ENCODE measurements around the gene APOBEC4. TPM values are rescaled to one million over a fixed set of nuclear protein-coding genes. Genes with fewer than 3 reads are reported as not detected.

APOBEC4 gene
- total RNA-seq, 1 experiment from 2014 or later = not detected

DNA sequence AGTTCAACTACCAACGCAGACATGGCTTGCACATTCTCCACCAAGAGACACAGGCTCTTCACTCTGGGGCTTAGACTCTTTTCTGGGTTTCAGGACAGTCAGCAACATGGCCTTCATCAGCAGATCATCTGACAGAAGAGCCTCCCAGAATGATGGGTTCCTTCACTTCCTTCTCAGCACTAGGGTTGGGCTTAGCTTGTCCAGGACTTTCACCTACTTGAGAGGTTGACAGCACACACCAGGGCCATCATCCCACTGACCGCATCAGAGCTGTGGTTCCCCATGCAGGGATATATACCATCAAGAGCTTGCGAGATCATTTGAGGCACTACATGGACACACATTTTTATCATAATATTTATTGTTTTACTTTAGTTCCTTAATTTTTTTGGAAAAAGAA, 52.5 kb downstream of the APOBEC4 start:
- Histone ChIP-seq H3K9me3 (ENCODE audit: control insufficient read depth, insufficient read depth, low read depth, low read length) (no peaks in the 10 kb centered on the region), H3K27me3 (ENCODE audit: control insufficient read depth, insufficient read depth, low read length) (peaks cover 5% of the 10 kb centered on the region; the same call in 1 of the 2 replicates), H3K27ac (ENCODE audit: low read length) (no peak overlapping the region), H3K4me3 (ENCODE audit: low read depth in 2 of 2, low read length in 2 of 2) (no peak overlapping the region), H3K4me1 (ENCODE audit: control insufficient read depth, insufficient read depth, low read length) (no peaks in the 10 kb centered on the region), H3K36me3 (ENCODE audit: control insufficient read depth, insufficient read depth, low read length) (no peaks in the 10 kb centered on the region)
- no TSS peak for BruUV-seq (replicated peaks)
- TF ChIP-seq, protein P1, sequence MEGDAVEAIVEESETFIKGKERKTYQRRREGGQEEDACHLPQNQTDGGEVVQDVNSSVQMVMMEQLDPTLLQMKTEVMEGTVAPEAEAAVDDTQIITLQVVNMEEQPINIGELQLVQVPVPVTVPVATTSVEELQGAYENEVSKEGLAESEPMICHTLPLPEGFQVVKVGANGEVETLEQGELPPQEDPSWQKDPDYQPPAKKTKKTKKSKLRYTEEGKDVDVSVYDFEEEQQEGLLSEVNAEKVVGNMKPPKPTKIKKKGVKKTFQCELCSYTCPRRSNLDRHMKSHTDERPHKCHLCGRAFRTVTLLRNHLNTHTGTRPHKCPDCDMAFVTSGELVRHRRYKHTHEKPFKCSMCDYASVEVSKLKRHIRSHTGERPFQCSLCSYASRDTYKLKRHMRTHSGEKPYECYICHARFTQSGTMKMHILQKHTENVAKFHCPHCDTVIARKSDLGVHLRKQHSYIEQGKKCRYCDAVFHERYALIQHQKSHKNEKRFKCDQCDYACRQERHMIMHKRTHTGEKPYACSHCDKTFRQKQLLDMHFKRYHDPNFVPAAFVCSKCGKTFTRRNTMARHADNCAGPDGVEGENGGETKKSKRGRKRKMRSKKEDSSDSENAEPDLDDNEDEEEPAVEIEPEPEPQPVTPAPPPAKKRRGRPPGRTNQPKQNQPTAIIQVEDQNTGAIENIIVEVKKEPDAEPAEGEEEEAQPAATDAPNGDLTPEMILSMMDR (IDR thresholded peaks at IDR 0.05) = no peak
- in situ Hi-C loops (cut with HindIII; ENCODE audit: low pct_unique_long_range_greater_than_20kb, low sequenced_read_pairs) (no loop called here), intact Hi-C loops (cut with micrococcal nuclease; ENCODE audit: unreplicated experiment) (no loop called here)
- ATAC-seq (no peak), DNase-seq (ENCODE audit: low read depth, low spot score) (no peak)
- CTCF ChIA-PET = no interaction called here
- POLR2A ChIA-PET = no interaction called here

DNA sequence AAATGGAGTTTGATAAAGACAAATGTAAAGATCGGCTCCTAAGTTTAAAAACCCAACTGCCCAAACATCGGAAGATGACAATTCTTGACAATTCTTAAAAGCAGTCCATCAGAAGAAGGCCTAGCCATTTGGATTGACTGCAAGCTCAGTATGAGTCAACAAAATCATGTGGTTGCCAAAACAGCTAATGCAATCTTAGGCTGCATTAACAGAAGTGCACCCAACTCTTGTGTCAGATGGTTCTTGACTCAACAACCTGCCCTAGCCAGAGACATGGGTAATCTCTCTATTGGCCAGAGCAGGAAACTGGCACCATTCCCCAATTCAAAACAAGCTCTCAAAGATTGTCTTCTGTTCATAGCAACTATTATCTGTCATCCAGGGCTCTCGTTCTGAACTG, 53.0 kb downstream of the APOBEC4 start:
- POLR2A ChIA-PET = no interaction called here

More for the DNA sequence above, 53.0 kb downstream of the APOBEC4 start:
- Histone ChIP-seq H3K9me3 (ENCODE audit: control insufficient read depth, insufficient read depth, low read depth, low read length) (no peaks in the 10 kb centered on the region), H3K27me3 (ENCODE audit: control insufficient read depth, insufficient read depth, low read length) (peaks cover 6% of the 10 kb centered on the region; the same call in 1 of the 2 replicates), H3K36me3 (ENCODE audit: control insufficient read depth, insufficient read depth, low read length) (no peaks in the 10 kb centered on the region), H3K4me1 (ENCODE audit: control insufficient read depth, insufficient read depth, low read length) (no peaks in the 10 kb centered on the region), H3K4me3 (ENCODE audit: low read depth in 2 of 2, low read length in 2 of 2) (no peak overlapping the region), H3K27ac (ENCODE audit: low read length) (no peak overlapping the region)
- no TSS peak for BruUV-seq (replicated peaks)
- DNase-seq (ENCODE audit: low read depth, low spot score) (no peak), ATAC-seq (no peak)
- intact Hi-C loops (cut with micrococcal nuclease; ENCODE audit: unreplicated experiment) = no loop called here
- in situ Hi-C loops (cut with HindIII; ENCODE audit: low pct_unique_long_range_greater_than_20kb, low sequenced_read_pairs) = no loop called here
- CTCF ChIA-PET = interaction anchor here (0.6 kb wide), 1 partner anchor 85 kb away, joined by 3 read pairs; no protein-coding TSS in a partner anchor
- TF ChIP-seq, protein P2, sequence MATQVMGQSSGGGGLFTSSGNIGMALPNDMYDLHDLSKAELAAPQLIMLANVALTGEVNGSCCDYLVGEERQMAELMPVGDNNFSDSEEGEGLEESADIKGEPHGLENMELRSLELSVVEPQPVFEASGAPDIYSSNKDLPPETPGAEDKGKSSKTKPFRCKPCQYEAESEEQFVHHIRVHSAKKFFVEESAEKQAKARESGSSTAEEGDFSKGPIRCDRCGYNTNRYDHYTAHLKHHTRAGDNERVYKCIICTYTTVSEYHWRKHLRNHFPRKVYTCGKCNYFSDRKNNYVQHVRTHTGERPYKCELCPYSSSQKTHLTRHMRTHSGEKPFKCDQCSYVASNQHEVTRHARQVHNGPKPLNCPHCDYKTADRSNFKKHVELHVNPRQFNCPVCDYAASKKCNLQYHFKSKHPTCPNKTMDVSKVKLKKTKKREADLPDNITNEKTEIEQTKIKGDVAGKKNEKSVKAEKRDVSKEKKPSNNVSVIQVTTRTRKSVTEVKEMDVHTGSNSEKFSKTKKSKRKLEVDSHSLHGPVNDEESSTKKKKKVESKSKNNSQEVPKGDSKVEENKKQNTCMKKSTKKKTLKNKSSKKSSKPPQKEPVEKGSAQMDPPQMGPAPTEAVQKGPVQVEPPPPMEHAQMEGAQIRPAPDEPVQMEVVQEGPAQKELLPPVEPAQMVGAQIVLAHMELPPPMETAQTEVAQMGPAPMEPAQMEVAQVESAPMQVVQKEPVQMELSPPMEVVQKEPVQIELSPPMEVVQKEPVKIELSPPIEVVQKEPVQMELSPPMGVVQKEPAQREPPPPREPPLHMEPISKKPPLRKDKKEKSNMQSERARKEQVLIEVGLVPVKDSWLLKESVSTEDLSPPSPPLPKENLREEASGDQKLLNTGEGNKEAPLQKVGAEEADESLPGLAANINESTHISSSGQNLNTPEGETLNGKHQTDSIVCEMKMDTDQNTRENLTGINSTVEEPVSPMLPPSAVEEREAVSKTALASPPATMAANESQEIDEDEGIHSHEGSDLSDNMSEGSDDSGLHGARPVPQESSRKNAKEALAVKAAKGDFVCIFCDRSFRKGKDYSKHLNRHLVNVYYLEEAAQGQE (IDR thresholded peaks at IDR 0.05; ENCODE audit: insufficient read depth in 1 of 2, low read depth in 2 of 2, low read length in 1 of 2) = no peak
- TF ChIP-seq SIN3A (IDR thresholded peaks at IDR 0.05; ENCODE audit: borderline replicate concordance, insufficient read depth, low read depth, low read length) (no peak), POLR2AphosphoS5 (IDR thresholded peaks at IDR 0.05; ENCODE audit: low read depth, low read length) (no peak), TCF7L2 (IDR thresholded peaks at IDR 0.05; ENCODE audit: low read depth, low read length) (no peak)
- TF ChIP-seq, protein P1 (IDR thresholded peaks at IDR 0.05) = no peak

All from Panc1 (cell line).